GM12873 (cell line): ENCODE measurements around the gene ARHGAP44.

Source experiments
- CTCF ChIP-seq: IDR thresholded peaks from 2 replicates; pipeline ENCODE4 v1.5.1; 2012; ENCODE audit warnings: low read depth, mild to moderate bottlenecking, moderate library complexity, low read length, control low read depth; ENCODE audit not compliant: insufficient read depth; ENCODE audit errors: missing control alignments

The ARHGAP44 gene

GRCh38 chr17:12961655-12962054, 172.4 kb downstream of the ARHGAP44 start:
- no peak for TF ChIP-seq CTCF

GRCh38 chr17:12963505-12963904, 174.2 kb downstream of the ARHGAP44 start:
- TF ChIP-seq CTCF, result no peak

- no peak for TF ChIP-seq CTCF
Measured at GRCh38 chr17:12964162-12964561, 174.9 kb downstream of the ARHGAP44 start.

GRCh38 chr17:12964840-12965239, 175.5 kb downstream of the ARHGAP44 start:
- TF ChIP-seq CTCF, result no peak

- no peak for TF ChIP-seq CTCF
Measured at GRCh38 chr17:12965988-12966387, 176.7 kb downstream of the ARHGAP44 start.

GRCh38 chr17:12966413-12966812, 177.1 kb downstream of the ARHGAP44 start:
- TF ChIP-seq CTCF, result no peak

GRCh38 chr17:12967962-12968361, 178.7 kb downstream of the ARHGAP44 start:
- no peak for TF ChIP-seq CTCF

- no peak for TF ChIP-seq CTCF
Measured at GRCh38 chr17:12973496-12974004, 184.3 kb downstream of the ARHGAP44 start.
